Pancreas (tissue), 10 donors: ENCODE measurements around the gene KIAA0753. TPM values are rescaled to one million over a fixed set of nuclear protein-coding genes. Genes with fewer than 3 reads are reported as not detected.
"Not testable (repeated sequence)": the region's sequence is repeated elsewhere in the genome, so short reads cannot be mapped to it uniquely, and the experiment has no call there.

Experiments
- ATAC-seq, 4 donors: fragments of 200-7000 bp; cut with Tn5 transposase; one replicate each; pipeline versions ENCODE4 v1.8.0 to v1.9.1; 2020; ENCODE audit warnings: mild to moderate bottlenecking in 4 of 4, moderate library complexity in 4 of 4
- DNase-seq, 6 donors: peaks; one replicate each; pipeline ENCODE4 v3.0.0-alpha.2; 2020
- FAIRE-seq: peaks from 2 replicates; lab custom pipeline; 2012; peaks lifted over from hg19 to GRCh38; lab: Jason Lieb, UNC
- H3K27ac ChIP-seq, 4 donors: fragments of 200-600 bp; sonication (generic); 1 replicate in 3 of 4; 2 replicates in 1 of 4; pipeline versions ENCODE4 v1.5.0 to v1.8.0; 2020
- H3K27me3 ChIP-seq, 4 donors: fragments of 200-600 bp; one replicate each; pipeline ENCODE4 v1.8.0; 2021
- H3K36me3 ChIP-seq, 3 donors: fragments of 200-600 bp; sonication (generic) in 1 of 3; one replicate each; pipeline versions ENCODE4 v1.5.0 to v1.8.0; 2020 to 2021
- H3K4me1 ChIP-seq, 3 donors: fragments of 200-600 bp; one replicate each; pipeline ENCODE4 v1.8.0; 2021
- H3K4me3 ChIP-seq, 4 donors: fragments of 200-600 bp; sonication (generic) in 2 of 4; one replicate each; pipeline versions ENCODE4 v1.5.0 to v1.8.0; 2020 to 2021
- H3K9me3 ChIP-seq, 4 donors: fragments of 200-600 bp; one replicate each; pipeline ENCODE4 v1.8.0; 2021
- CTCF ChIP-seq, 4 donors: fragments of 200-600 bp; sonication (generic) in 3 of 4; IDR thresholded peaks; one replicate each; pipeline versions ENCODE4 v1.5.0 to v1.8.0; 2021; ENCODE audit warnings: antibody characterized with exemption in 4 of 4
- WGBS, 2 donors: extraction: QIAGEN DNeasy Blood & Tissue Kit; methylation state at CpG; one replicate each; pipeline ENCODE4 v1.1.7; 2013; 5-methylcytosine and 5-hydroxymethylcytosine counted together
- intact Hi-C, 3 donors: fragments of 100-400 bp; cut with DNase I; formaldehyde crosslinking; loops; one replicate each; pipeline versions ENCODE4 v1.11.1 to v1.14.2; 2022
- polyA plus RNA-seq, 2 donors: library from polyadenylated mRNA; stranded (reverse); fragments of 200-250 nt; gene quantifications; one replicate each; pipeline ENCODE4 v1.2.3, GENCODE V29; 2013
- total RNA-seq, 6 donors: library from RNA; stranded (reverse); fragmentation: NEBNext Ultra II Directional in 4 of 6; extraction: Animal tissue kit (Norgen Biotek cat#: 25700) in 4 of 6; gene quantifications; one replicate each; pipeline versions ENCODE4 v1.2.1 to v1.2.4, GENCODE V29; 2021 to 2023
- donor health status: healthy with polysubstance abuse.
- donor health status: DM: no; HTN: no; CAD: no; lungs with moderate emphysema.
- donor health status: DM: no; HTN: no; CAD: no.
- donor health status: control.
- donor health status: control.
- donor health status: Bipolar disorder and iron deficiency.
- donor health status: DM: yes; HTN: yes; CAD: no.
- donor health status: DM: no; HTN: no; CAD: no.
- donor health status: DM: no; HTN: no; CAD: no.
- donor health status: DM: yes; HTN: yes; CAD: no.

Gene KIAA0753
- total and polyA plus RNA-seq, 8 donors: 4.4 to 10.6 (median 6.0) TPM

- no peaks in the 10 kb centered on the region for H3K4me1 ChIP-seq
- no peaks in the 10 kb centered on the region for H3K36me3 ChIP-seq
- no peaks in the 10 kb centered on the region for H3K9me3 ChIP-seq
- TF ChIP-seq CTCF (IDR thresholded peaks at IDR 0.05): no peak
- no peaks in the 10 kb centered on the region for H3K27me3 ChIP-seq
- intact Hi-C loops: loop anchor here in 2 of 3 donors (10.0 kb wide), 2 partner anchors 185 to 345 kb away; no protein-coding TSS in a partner anchor
- WGBS, 2 donors: 86 to 91% methylated on average over 9 of the region's 9 CpGs
- FAIRE-seq: no peak
- no peak overlapping the region for H3K4me3 ChIP-seq
- peak in 1 of 4 donors; percentile 15 for ATAC-seq
- DNase-seq: no peak
- no peak overlapping the region for H3K27ac ChIP-seq
These were observed 19.6 kb upstream of the KIAA0753 start for GRCh38 chr17:6660101-6660500.

GRCh38 chr17:6658411-6658810 lies 17.9 kb upstream of the KIAA0753 start:
- intact Hi-C loops, H3K36me3 ChIP-seq, DNase-seq, FAIRE-seq, H3K27me3 ChIP-seq, H3K4me3 ChIP-seq, H3K4me1 ChIP-seq, ATAC-seq, H3K27ac ChIP-seq, H3K9me3 ChIP-seq: not testable (repeated sequence)
- 85 to 92% methylated on average over 2 to 5 of the region's 5 CpGs for WGBS, 2 donors

- intact Hi-C loops: no loop called here
- FAIRE-seq (no peak), ATAC-seq (no peak), DNase-seq (no peak)
- no peak for TF ChIP-seq CTCF (IDR thresholded peaks at IDR 0.05)
- Histone ChIP-seq H3K4me1 (peaks cover under 1 to 15% (median 12%) of the 10 kb centered on the region in 3 donors), H3K36me3 (no peaks in the 10 kb centered on the region), H3K4me3 (no peak overlapping the region), H3K9me3 (no peaks in the 10 kb centered on the region), H3K27me3 (no peaks in the 10 kb centered on the region), H3K27ac (no peak overlapping the region)
- WGBS, 2 donors: 87 to 88% methylated on average over 18 of the region's 18 CpGs
These were observed 17.2 kb upstream of the KIAA0753 start for GRCh38 chr17:6657633-6658287.

GRCh38 chr17:6656797-6657632 lies 16.5 kb upstream of the KIAA0753 start:
- ATAC-seq: peak in 2 of 4 donors; percentile 18 to 24

GRCh38 chr17:6655732-6656361 lies 15.3 kb upstream of the KIAA0753 start:
- 27 to 38% methylated on average over 27 to 38 of the region's 41 CpGs for WGBS, 2 donors
- H3K4me3 ChIP-seq, ATAC-seq, H3K36me3 ChIP-seq, H3K27ac ChIP-seq, FAIRE-seq, intact Hi-C loops, H3K27me3 ChIP-seq, H3K9me3 ChIP-seq, DNase-seq: not testable (repeated sequence)
- H3K4me1 ChIP-seq: peaks cover 9 to 23% (median 16%) of the 10 kb centered on the region in 3 donors

More at GRCh38 chr17:6656797-6657632, 16.5 kb upstream of the KIAA0753 start:
- intact Hi-C loops, H3K36me3 ChIP-seq, DNase-seq, H3K27me3 ChIP-seq, H3K9me3 ChIP-seq, H3K27ac ChIP-seq, FAIRE-seq: not testable (repeated sequence)
- Histone ChIP-seq H3K4me1 (peaks cover 5 to 20% (median 16%) of the 10 kb centered on the region in 3 donors), H3K4me3 (peak overlapping the region in 1 of 4 donors; percentile 28)
- WGBS, 2 donors: 34 to 39% methylated on average over 40 to 54 of the region's 55 CpGs
